ENCODE results near the gene TTBK1.

DNA sequence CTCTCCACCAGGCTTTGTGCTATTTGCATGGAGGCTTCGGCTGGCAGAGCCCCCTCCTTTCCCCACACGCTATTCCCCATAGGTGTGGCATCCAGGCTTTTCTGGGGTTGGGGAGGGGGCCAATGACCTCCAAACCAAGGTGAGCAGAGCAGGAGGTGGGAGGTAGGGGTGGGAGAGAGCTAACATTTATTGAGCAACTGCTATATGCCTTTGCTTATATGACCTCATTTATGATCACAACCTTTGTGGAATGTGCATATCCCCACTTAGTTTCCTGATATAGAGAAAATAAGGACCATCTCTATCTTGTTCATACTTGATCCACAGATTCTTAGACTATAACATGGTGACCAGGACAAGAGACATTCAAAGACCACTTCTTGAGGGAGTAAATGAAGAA lies 37.0 kb downstream of the TTBK1 start:
- TF ChIP-seq, protein P1, sequence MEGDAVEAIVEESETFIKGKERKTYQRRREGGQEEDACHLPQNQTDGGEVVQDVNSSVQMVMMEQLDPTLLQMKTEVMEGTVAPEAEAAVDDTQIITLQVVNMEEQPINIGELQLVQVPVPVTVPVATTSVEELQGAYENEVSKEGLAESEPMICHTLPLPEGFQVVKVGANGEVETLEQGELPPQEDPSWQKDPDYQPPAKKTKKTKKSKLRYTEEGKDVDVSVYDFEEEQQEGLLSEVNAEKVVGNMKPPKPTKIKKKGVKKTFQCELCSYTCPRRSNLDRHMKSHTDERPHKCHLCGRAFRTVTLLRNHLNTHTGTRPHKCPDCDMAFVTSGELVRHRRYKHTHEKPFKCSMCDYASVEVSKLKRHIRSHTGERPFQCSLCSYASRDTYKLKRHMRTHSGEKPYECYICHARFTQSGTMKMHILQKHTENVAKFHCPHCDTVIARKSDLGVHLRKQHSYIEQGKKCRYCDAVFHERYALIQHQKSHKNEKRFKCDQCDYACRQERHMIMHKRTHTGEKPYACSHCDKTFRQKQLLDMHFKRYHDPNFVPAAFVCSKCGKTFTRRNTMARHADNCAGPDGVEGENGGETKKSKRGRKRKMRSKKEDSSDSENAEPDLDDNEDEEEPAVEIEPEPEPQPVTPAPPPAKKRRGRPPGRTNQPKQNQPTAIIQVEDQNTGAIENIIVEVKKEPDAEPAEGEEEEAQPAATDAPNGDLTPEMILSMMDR (IDR thresholded peaks at IDR 0.05 in 2 of 3, conservative IDR thresholded peaks at IDR 0.05 in 1 of 3; ENCODE audit: control insufficient read depth in 2 of 3, extremely low read depth in 1 of 3, insufficient read depth in 1 of 3, low read depth in 3 of 3, low read length in 3 of 3): no peak
- no peak for TF ChIP-seq BHLHE40 (IDR thresholded peaks at IDR 0.05; ENCODE audit: borderline replicate concordance in 1 of 2, low read depth in 2 of 2, low read length in 1 of 2)
- TF ChIP-seq TARDBP (IDR thresholded peaks at IDR 0.05; ENCODE audit: borderline replicate concordance): no peak
- TF ChIP-seq EGR1 (IDR thresholded peaks at IDR 0.05; ENCODE audit: borderline replicate concordance in 1 of 2, low read depth in 2 of 2, low read length in 2 of 2): no peak

All from GM12878 (cell line).